Liver (tissue), 9 donors: Measurements from ENCODE around the gene VCAM1. TPM values are rescaled to one million over a fixed set of nuclear protein-coding genes. Genes with fewer than 3 reads are reported as not detected.
"Not testable (repeated sequence)": the region's sequence is repeated elsewhere in the genome, so short reads cannot be mapped to it uniquely, and the experiment has no call there.

Experiments
- DNase-seq: peaks from one replicate; pipeline ENCODE4 v3.0.0-alpha.2; 2017; ENCODE audit warnings: low spot score
- H3K27ac ChIP-seq, 2 donors: one replicate each; pipeline ENCODE4 v1.7.0; 2013; ENCODE audit warnings: inconsistent platforms in 2 of 2, low read length in 2 of 2, control low read depth in 1 of 2, low read depth in 1 of 2, mild to moderate bottlenecking in 1 of 2
- H3K27me3 ChIP-seq, 4 donors: one replicate each; pipeline versions ENCODE4 v1.6.1 to v1.7.0; 2013; ENCODE audit warnings: low read length in 3 of 4, inconsistent platforms in 1 of 4, mild to moderate bottlenecking in 1 of 4, moderate library complexity in 1 of 4; ENCODE audit not compliant: control insufficient read depth in 4 of 4, insufficient read depth in 4 of 4
- H3K36me3 ChIP-seq, 4 donors: one replicate each; pipeline versions ENCODE4 v1.6.1 to v1.7.0; 2013; ENCODE audit warnings: low read length in 3 of 4, mild to moderate bottlenecking in 3 of 4, low read depth in 1 of 4, moderate library complexity in 1 of 4; ENCODE audit not compliant: control insufficient read depth in 4 of 4, insufficient read depth in 3 of 4
- H3K4me1 ChIP-seq, 4 donors: one replicate each; pipeline versions ENCODE4 v1.6.1 to v1.7.0; 2013; ENCODE audit warnings: low read length in 3 of 4, mild to moderate bottlenecking in 3 of 4, moderate library complexity in 1 of 4; ENCODE audit not compliant: control insufficient read depth in 4 of 4, insufficient read depth in 4 of 4
- H3K4me3 ChIP-seq, 3 donors: one replicate each; pipeline versions ENCODE4 v1.6.1 to v1.7.0; 2013; ENCODE audit warnings: low read length in 3 of 3, control low read depth in 1 of 3, low read depth in 1 of 3, mild to moderate bottlenecking in 1 of 3
- H3K9ac ChIP-seq, 2 donors: one replicate each; pipeline ENCODE4 v1.7.0; 2013; ENCODE audit warnings: low read length in 2 of 2, mild to moderate bottlenecking in 2 of 2, moderate library complexity in 2 of 2, control low read depth in 1 of 2, low read depth in 1 of 2
- H3K9me3 ChIP-seq, 4 donors: one replicate each; pipeline versions ENCODE4 v1.6.1 to v1.7.0; 2013; ENCODE audit warnings: low read length in 3 of 4; ENCODE audit not compliant: control insufficient read depth in 4 of 4
- EGR1 ChIP-seq, 2 donors: IDR thresholded peaks; 2 replicates each; pipeline ENCODE4 v1.6.1; 2016 to 2018; ENCODE audit warnings: antibody characterized with exemption in 2 of 2, low read depth in 2 of 2
- FOXA2 ChIP-seq: IDR thresholded peaks from 2 replicates; pipeline ENCODE4 v1.6.1; 2016; ENCODE audit warnings: antibody characterized with exemption
- GABPA ChIP-seq, 2 donors: IDR thresholded peaks in 1 of 2; conservative IDR thresholded peaks in 1 of 2; 2 replicates each; pipeline ENCODE4 v1.6.1; 2016; ENCODE audit warnings: antibody characterized with exemption in 2 of 2, mild to moderate bottlenecking in 1 of 2, moderate library complexity in 1 of 2
- HNF4A ChIP-seq, 2 donors: conservative IDR thresholded peaks; 2 replicates each; pipeline ENCODE4 v1.6.1; 2016; ENCODE audit warnings: antibody characterized with exemption in 2 of 2, mild to moderate bottlenecking in 2 of 2
- JUND ChIP-seq, 2 donors: IDR thresholded peaks; 2 replicates each; pipeline ENCODE4 v1.6.1; 2016; ENCODE audit warnings: antibody characterized with exemption in 2 of 2
- NR2F2 ChIP-seq: IDR thresholded peaks from 2 replicates; pipeline ENCODE4 v1.6.1; 2016; ENCODE audit warnings: antibody characterized with exemption
- RAD21 ChIP-seq, 2 donors: IDR thresholded peaks; 2 replicates each; pipeline ENCODE4 v1.6.1; 2016; ENCODE audit warnings: antibody characterized with exemption in 2 of 2, mild to moderate bottlenecking in 2 of 2
- RXRA ChIP-seq, 2 donors: IDR thresholded peaks; 2 replicates each; pipeline ENCODE4 v1.6.1; 2017 to 2018; ENCODE audit warnings: antibody characterized with exemption in 2 of 2, mild to moderate bottlenecking in 1 of 2
- SP1 ChIP-seq: IDR thresholded peaks from 2 replicates; pipeline ENCODE4 v1.6.1; 2018; ENCODE audit warnings: antibody characterized with exemption, mild to moderate bottlenecking
- TAF1 ChIP-seq: conservative IDR thresholded peaks from 2 replicates; pipeline ENCODE4 v1.6.1; 2016; ENCODE audit warnings: antibody characterized with exemption, mild to moderate bottlenecking
- YY1 ChIP-seq: IDR thresholded peaks from 2 replicates; pipeline ENCODE4 v1.6.1; 2016; ENCODE audit warnings: antibody characterized with exemption, mild to moderate bottlenecking
- WGBS: extraction: QIAGEN DNeasy Blood & Tissue Kit; methylation state at CpG from one replicate; pipeline ENCODE4 v1.1.7; 2013; 5-methylcytosine and 5-hydroxymethylcytosine counted together
- polyA plus RNA-seq, 2 donors: library from polyadenylated mRNA; stranded (reverse) in 1 of 2; unstranded in 1 of 2; fragments of 200-250 nt in 1 of 2; fragments of >200 nt in 1 of 2; fragmentation: Nextera tagmentation in 1 of 2; extraction: Ambion mirVana in 1 of 2; gene quantifications; one replicate each; pipeline versions ENCODE4 v1.2.1 to v1.2.3, GENCODE V29; 2013 to 2015
- total RNA-seq, 2 donors: library from RNA; depleted of rRNA; stranded (reverse); fragments of >200 nt; gene quantifications; one replicate each; pipeline ENCODE4 v1.2.3, GENCODE V29; 2014
- TF ChIP-seq, protein P1 (sequence below): IDR thresholded peaks from 2 replicates; pipeline ENCODE4 v1.6.1; 2016; ENCODE audit warnings: antibody characterized with exemption
- TF ChIP-seq, protein P2 (sequence below): IDR thresholded peaks from 2 replicates; pipeline ENCODE4 v1.6.1; 2016; ENCODE audit warnings: antibody characterized with exemption
- donor health status: healthy.
- donor health status: healthy.
- donor health status: healthy.
- donor health status: healthy.
- donor health status: healthy.

VCAM1 gene
- total and polyA plus RNA-seq, 4 donors, result 3.3 to 159 (median 23.7) TPM

DNA sequence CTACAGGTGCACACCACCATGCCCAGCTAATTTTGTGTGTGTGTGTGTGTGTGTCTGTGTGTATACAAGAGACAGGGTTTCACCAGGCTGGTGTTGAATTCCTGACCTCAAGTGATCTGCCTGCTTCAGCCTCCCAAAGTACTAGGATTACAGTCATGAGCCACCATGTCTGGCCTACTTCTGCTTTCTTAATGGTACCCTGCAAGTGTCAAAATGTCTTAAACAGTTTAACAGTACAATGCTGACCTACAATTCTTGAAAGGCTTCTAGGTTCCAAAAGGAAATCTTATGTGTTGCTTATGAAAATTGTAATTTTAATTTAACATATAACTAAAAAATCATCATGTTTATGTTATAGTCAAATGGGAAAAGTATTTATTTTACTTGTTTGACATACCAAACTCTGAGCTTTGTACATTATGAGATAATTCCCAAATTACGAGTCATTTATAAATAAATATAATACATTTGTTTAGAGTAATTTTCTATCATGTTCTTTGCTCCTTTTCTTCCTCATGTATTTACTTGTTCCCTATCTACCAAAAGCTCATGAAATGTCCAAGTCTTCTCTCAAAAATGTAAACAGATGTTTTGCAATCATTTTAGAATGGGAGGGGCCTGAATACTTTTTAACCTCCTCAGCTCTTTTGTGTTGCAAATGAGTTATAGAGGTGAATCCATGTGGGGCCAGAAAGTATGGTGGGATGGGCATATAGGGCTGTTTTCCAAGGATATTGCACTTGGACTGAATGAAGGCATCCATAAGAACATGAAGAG, 8.4 kb upstream of the VCAM1 start:
- H3K36me3 ChIP-seq, result no peaks in the 10 kb centered on the region
- H3K27ac ChIP-seq, result no peak overlapping the region
- no peak overlapping the region for H3K9ac ChIP-seq
- H3K4me3 ChIP-seq, result no peak overlapping the region
- no peaks in the 10 kb centered on the region for H3K27me3 ChIP-seq
- peaks cover 0 to 3% (median 0%) of the 10 kb centered on the region in 4 donors for H3K4me1 ChIP-seq
- H3K9me3 ChIP-seq, result no peaks in the 10 kb centered on the region
- TF ChIP-seq FOXA2 (no peak), JUND (IDR thresholded peaks at IDR 0.05) (no peak), NR2F2 (no peak), SP1 (no peak), HNF4A (conservative IDR thresholded peaks at IDR 0.05) (peak in 1 of 2 donors; percentile 11), EGR1 (IDR thresholded peaks at IDR 0.05; ENCODE audit: low read depth in 2 of 2) (no peak)
- no peak for DNase-seq
- 35% methylated on average over 1 of the region's 1 CpG for WGBS

DNA sequence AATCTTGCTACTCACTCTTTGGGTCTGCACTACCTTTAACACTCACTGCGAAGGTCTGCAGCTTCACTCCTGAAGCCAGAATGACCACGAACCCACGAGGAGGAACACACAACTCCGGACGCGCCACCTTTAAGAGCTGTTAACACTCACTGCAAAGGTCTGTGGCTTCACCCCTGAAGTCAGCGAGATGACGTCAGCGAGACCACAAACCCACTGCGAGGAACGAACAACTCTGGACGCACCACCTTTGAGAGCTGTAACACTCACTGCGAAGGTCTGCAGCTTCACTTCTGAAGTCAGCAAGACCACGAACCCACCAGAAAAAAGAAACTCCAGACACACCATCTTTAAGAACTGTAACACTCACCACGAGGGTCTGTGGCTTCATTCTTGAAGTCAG, 6.5 kb upstream of the VCAM1 start:
- not testable (repeated sequence) for DNase-seq, H3K4me3 ChIP-seq, H3K4me1 ChIP-seq, H3K27me3 ChIP-seq, H3K9ac ChIP-seq, H3K36me3 ChIP-seq, H3K27ac ChIP-seq, H3K9me3 ChIP-seq
- WGBS, result 81% methylated on average over 15 of the region's 15 CpGs

DNA sequence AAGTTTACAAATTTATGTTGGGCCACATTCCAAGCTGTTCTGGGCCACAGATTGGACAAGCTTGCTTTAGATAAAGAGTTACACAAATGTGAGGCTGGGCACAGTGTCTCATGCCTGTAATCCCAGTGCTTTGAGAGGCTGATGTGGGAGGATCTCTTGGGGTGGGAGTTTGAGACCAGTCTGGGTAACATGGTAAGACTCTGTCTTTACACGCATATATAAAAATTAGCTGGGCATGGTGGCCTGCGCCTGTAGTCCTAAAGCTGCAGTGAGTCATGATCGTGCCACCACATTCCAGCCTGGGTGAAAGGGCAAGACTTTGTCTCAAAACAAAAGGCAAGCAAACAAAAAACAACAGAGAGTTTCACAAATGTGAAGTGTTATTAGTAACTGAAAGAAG, 5.9 kb upstream of the VCAM1 start:
- no peaks in the 10 kb centered on the region for H3K4me1 ChIP-seq
- no peak overlapping the region for H3K4me3 ChIP-seq
- 86% methylated on average over 3 of the region's 3 CpGs for whole genome bisulfite sequencing
- no peaks in the 10 kb centered on the region for H3K27me3 ChIP-seq
- no peak overlapping the region for H3K27ac ChIP-seq
- no peaks in the 10 kb centered on the region for H3K36me3 ChIP-seq
- H3K9me3 ChIP-seq, result no peaks in the 10 kb centered on the region
- TF ChIP-seq JUND (IDR thresholded peaks at IDR 0.05) (no peak), RXRA (IDR thresholded peaks at IDR 0.05) (no peak), HNF4A (conservative IDR thresholded peaks at IDR 0.05) (no peak), TAF1 (no peak), GABPA (IDR thresholded peaks at IDR 0.05 in 1 of 2, conservative IDR thresholded peaks at IDR 0.05 in 1 of 2) (no peak), YY1 (no peak), EGR1 (IDR thresholded peaks at IDR 0.05; ENCODE audit: low read depth in 2 of 2) (no peak), FOXA2 (no peak), RAD21 (IDR thresholded peaks at IDR 0.05) (no peak)
- TF ChIP-seq, protein P1, sequence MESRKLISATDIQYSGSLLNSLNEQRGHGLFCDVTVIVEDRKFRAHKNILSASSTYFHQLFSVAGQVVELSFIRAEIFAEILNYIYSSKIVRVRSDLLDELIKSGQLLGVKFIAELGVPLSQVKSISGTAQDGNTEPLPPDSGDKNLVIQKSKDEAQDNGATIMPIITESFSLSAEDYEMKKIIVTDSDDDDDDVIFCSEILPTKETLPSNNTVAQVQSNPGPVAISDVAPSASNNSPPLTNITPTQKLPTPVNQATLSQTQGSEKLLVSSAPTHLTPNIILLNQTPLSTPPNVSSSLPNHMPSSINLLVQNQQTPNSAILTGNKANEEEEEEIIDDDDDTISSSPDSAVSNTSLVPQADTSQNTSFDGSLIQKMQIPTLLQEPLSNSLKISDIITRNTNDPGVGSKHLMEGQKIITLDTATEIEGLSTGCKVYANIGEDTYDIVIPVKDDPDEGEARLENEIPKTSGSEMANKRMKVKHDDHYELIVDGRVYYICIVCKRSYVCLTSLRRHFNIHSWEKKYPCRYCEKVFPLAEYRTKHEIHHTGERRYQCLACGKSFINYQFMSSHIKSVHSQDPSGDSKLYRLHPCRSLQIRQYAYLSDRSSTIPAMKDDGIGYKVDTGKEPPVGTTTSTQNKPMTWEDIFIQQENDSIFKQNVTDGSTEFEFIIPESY, result no peak
- TF ChIP-seq, protein P2, sequence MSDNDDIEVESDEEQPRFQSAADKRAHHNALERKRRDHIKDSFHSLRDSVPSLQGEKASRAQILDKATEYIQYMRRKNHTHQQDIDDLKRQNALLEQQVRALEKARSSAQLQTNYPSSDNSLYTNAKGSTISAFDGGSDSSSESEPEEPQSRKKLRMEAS, result no peak
- DNase-seq, result no peak
- no peak overlapping the region for H3K9ac ChIP-seq
